Activated CD4-positive, alpha-beta T cell treated with anti-CD3 and anti-CD28 coated beads, Interleukin-2, amount 50 U/mL, for 1 hour (primary cell): Measurements from ENCODE around the gene AKT1.
"Not testable (repeated sequence)": the region's sequence is repeated elsewhere in the genome, so short reads cannot be mapped to it uniquely, and the experiment has no call there.

Experiments
- DNase-seq: peaks from one replicate; pipeline ENCODE4 v3.0.0-alpha.2; 2020

AKT1 gene

GRCh38 chr14:104734991-104735779 lies 60.4 kb downstream of the AKT1 start:
- DNase-seq: no peak

- DNase-seq: no peak
Measured at GRCh38 chr14:104734601-104734990, 61.0 kb downstream of the AKT1 start.

GRCh38 chr14:104734051-104734587 lies 61.4 kb downstream of the AKT1 start:
- no peak for DNase-seq

GRCh38 chr14:104732931-104733681 lies 62.4 kb downstream of the AKT1 start:
- DNase-seq: no peak

GRCh38 chr14:104732355-104732804 lies 63.2 kb downstream of the AKT1 start:
- no peak for DNase-seq

GRCh38 chr14:104731320-104732294 lies 63.9 kb downstream of the AKT1 start:
- no peak for DNase-seq

GRCh38 chr14:104730487-104730886 lies 65.1 kb downstream of the AKT1 start:
- DNase-seq: no peak

- no peak for DNase-seq
Measured at GRCh38 chr14:104729835-104730181, 65.7 kb downstream of the AKT1 start.

- DNase-seq: not testable (repeated sequence)
Measured at GRCh38 chr14:104729176-104729834, 66.2 kb downstream of the AKT1 start.

- DNase-seq: no peak
Measured at GRCh38 chr14:104728631-104729030, 66.9 kb downstream of the AKT1 start.

GRCh38 chr14:104726600-104727451 lies 68.7 kb downstream of the AKT1 start:
- DNase-seq: no peak

- no peak for DNase-seq
Measured at GRCh38 chr14:104725772-104726548, 69.6 kb downstream of the AKT1 start.

GRCh38 chr14:104724981-104725771 lies 70.4 kb downstream of the AKT1 start:
- DNase-seq: no peak

- peak; percentile 16 for DNase-seq
Measured at GRCh38 chr14:104724407-104724980, 71.1 kb downstream of the AKT1 start.

GRCh38 chr14:104723651-104724406 lies 71.7 kb downstream of the AKT1 start, which contains the start of gene ADSS1:
Gene ADSS1, plus strand, starts transcription at chr14:104724229. Its CDS starts 42 bp downstream, at chr14:104724271.
- DNase-seq: peak; percentile 57

- DNase-seq: no peak
Measured at GRCh38 chr14:104722938-104723650, 72.5 kb downstream of the AKT1 start.
